HepG2 (cell line): ENCODE results near the gene RNF208. TPM values are rescaled to one million over a fixed set of nuclear protein-coding genes. Genes with fewer than 3 reads are reported as not detected.

Experiments used
- EEA1 ChIP-seq: sonication (generic); formaldehyde crosslinking; IDR thresholded peaks from 2 replicates; pipeline ENCODE4 v1.5.1; 2020; ENCODE audit warnings: mild to moderate bottlenecking, missing genetic modification reagents, borderline replicate concordance
- ETV6 ChIP-seq: sonication (generic); formaldehyde crosslinking; conservative IDR thresholded peaks from 2 replicates; pipeline ENCODE4 v1.4.0; 2020; ENCODE audit warnings: missing genetic modification reagents
- GATAD2A ChIP-seq: IDR thresholded peaks from 2 replicates; pipeline ENCODE4 v1.6.1; 2016
- GPN1 ChIP-seq: sonication (generic); formaldehyde crosslinking; IDR thresholded peaks from 2 replicates; pipeline ENCODE4 v1.5.1; 2020; ENCODE audit warnings: missing genetic modification reagents, borderline replicate concordance
- HDAC2 ChIP-seq: sonication (generic); formaldehyde crosslinking; IDR thresholded peaks from 2 replicates; pipeline ENCODE4 v1.4.0; 2020; ENCODE audit warnings: missing genetic modification reagents
- HOMEZ ChIP-seq: IDR thresholded peaks from 2 replicates; pipeline ENCODE4 v1.6.1; 2016; ENCODE audit warnings: low read depth
- HOXA3 ChIP-seq: sonication (generic); formaldehyde crosslinking; IDR thresholded peaks from 2 replicates; pipeline ENCODE4 v1.5.0; 2020; ENCODE audit warnings: missing genetic modification reagents
- KMT2A ChIP-seq: sonication (generic); formaldehyde crosslinking; IDR thresholded peaks from 2 replicates; pipeline ENCODE4 v1.4.0; 2020; ENCODE audit warnings: missing genetic modification reagents
- MEIS1 ChIP-seq: sonication (generic); formaldehyde crosslinking; IDR thresholded peaks from 2 replicates; pipeline ENCODE4 v1.9.0; 2021; ENCODE audit warnings: mild to moderate bottlenecking, missing genetic modification reagents, moderate library complexity, borderline replicate concordance
- NFYC ChIP-seq: IDR thresholded peaks from 2 replicates; pipeline ENCODE4 v1.6.1; 2016; ENCODE audit warnings: missing genetic modification reagents, missing compliant biosample characterization
- NONO ChIP-seq, 2 experiments: fragments of 450-650 bp in 1 of 2; sonication (generic) in 1 of 2; formaldehyde crosslinking in 1 of 2; IDR thresholded peaks in 1 of 2; conservative IDR thresholded peaks in 1 of 2; 2 replicates each; pipeline versions ENCODE4 v1.6.1 to v1.8.0; 2017 to 2022; ENCODE audit warnings: mild to moderate bottlenecking in 1 of 2, missing genetic modification reagents in 1 of 2, moderate library complexity in 1 of 2
- RBM22 ChIP-seq: fragments of 200-400 bp; formaldehyde crosslinking; optimal IDR thresholded peaks from 2 replicates; pipeline ENCODE3; 2017; ENCODE audit warnings: mild to moderate bottlenecking, low read length, moderate library complexity
- SP1 ChIP-seq, 2 experiments: fragments of 450-650 bp in 1 of 2; sonication (generic) in 1 of 2; formaldehyde crosslinking in 1 of 2; IDR thresholded peaks; 2 replicates each; pipeline versions ENCODE4 v1.4.0 to v1.6.1; 2016 to 2020; ENCODE audit warnings: missing genetic modification reagents in 1 of 2
- ZFP41 ChIP-seq: sonication (generic); formaldehyde crosslinking; IDR thresholded peaks from 2 replicates; pipeline ENCODE4 v1.4.0; 2020; ENCODE audit warnings: mild to moderate bottlenecking, missing genetic modification reagents, borderline replicate concordance
- ZIK1 ChIP-seq: sonication (generic); formaldehyde crosslinking; IDR thresholded peaks from 2 replicates; pipeline ENCODE4 v1.5.0; 2020; ENCODE audit warnings: mild to moderate bottlenecking, low read depth, missing genetic modification reagents, borderline replicate concordance
- ZKSCAN1 ChIP-seq: fragments of 150-350 bp; IDR thresholded peaks from 2 replicates; pipeline ENCODE4 v1.6.1; 2014; ENCODE audit warnings: low read length
- ZNF510 ChIP-seq: sonication (generic); formaldehyde crosslinking; IDR thresholded peaks from 2 replicates; pipeline ENCODE4 v1.4.0; 2020; ENCODE audit warnings: low read depth, mild to moderate bottlenecking, missing genetic modification reagents
- ZNF766 ChIP-seq: sonication (generic); formaldehyde crosslinking; IDR thresholded peaks from 2 replicates; pipeline ENCODE4 v1.5.0; 2020; ENCODE audit warnings: missing genetic modification reagents, borderline replicate concordance
- polyA plus RNA-seq, 8 experiments: library from polyadenylated mRNA; depleted of rRNA in 3 of 8; stranded (reverse) in 7 of 8; unstranded in 1 of 8; fragments of >200 nt; fragmentation: Illumina TruSeq in 4 of 8; extraction: Trizol in 4 of 8; gene quantifications; 2 replicates each; pipeline versions ENCODE4 v1.2.1 to v1.2.3, GENCODE V29; 2011 to 2016; ENCODE audit warnings: low read depth in 4 of 8, missing spikeins in 1 of 8, mixed read lengths in 1 of 8; ENCODE audit not compliant: insufficient read depth in 1 of 8
- total RNA-seq, 5 experiments: library from RNA; depleted of rRNA; stranded (reverse); fragments of >200 nt; fragmentation: Illumina TruSeq; extraction: Trizol; gene quantifications; 2 replicates each; pipeline ENCODE4 v1.2.3, GENCODE V29; 2016; ENCODE audit warnings: low read depth in 1 of 5
- TF ChIP-seq, protein P1 (sequence below): sonication (generic); formaldehyde crosslinking; IDR thresholded peaks from 2 replicates; pipeline ENCODE4 v1.8.0; 2022; ENCODE audit warnings: mild to moderate bottlenecking, missing genetic modification reagents
- TF ChIP-seq, protein P2 (sequence below), 2 experiments: sonication (generic) in 1 of 2; formaldehyde crosslinking in 1 of 2; IDR thresholded peaks; 2 replicates each; pipeline versions ENCODE4 v1.6.1 to v1.9.0; 2014 to 2022; ENCODE audit warnings: antibody characterized with exemption in 1 of 2, borderline replicate concordance in 1 of 2, inconsistent platforms in 1 of 2, low read depth in 1 of 2, missing genetic modification reagents in 1 of 2

Gene RNF208
- total and polyA plus RNA-seq, 2 of the 13 experiments (the other 11 are each of a cell fraction or from before 2014, with no cell fraction given): 1.6 to 2.1 TPM

DNA sequence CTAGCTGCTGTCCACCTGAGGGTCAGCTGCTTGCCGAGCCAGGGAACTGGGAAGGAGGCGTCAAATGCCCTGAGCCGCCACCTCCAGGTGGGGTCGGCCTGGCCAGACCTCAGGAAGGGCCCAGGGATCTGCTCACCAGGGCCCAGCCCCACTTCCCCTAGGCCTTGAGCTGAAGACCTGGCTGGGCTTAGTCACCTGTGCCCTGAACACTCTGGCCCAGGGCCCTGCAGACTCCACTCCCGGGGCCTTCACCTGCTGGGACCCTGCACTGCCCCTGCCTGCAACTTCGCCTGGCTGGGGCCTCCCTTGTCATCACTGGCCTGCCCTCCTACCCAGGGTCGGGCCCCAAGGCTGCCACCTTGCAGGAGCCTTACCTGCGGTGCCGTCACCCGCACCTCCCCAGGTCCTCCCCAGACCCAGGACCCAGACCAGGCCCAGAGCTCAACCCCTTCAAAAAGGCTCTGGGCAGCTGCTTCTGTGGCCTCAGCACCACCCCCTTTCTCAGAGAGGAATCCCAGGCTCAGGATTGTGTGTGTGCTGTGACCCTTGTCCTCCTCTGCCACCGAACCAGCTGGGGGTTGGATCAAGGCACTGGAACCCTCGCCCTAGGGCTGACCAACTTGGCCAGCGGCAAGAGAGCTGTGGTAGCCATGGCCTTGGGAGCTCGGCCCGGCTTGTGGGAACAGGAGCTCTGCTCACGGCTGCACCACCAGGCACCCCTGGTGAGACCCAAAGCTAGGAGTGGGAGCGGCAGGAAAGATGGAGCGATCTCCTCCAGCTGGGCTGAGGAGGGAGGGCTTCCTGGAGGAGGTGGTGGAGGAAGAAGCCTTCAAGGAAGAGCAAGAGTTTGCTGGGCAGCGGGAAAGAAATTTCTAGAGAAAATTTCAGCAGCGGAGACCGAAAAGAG lies 31.9 kb upstream of the RNF208 start (continued):
- TF ChIP-seq SP1 (IDR thresholded peaks at IDR 0.05) (no peak), SP1 (CRISPR knock-in tag; IDR thresholded peaks at IDR 0.05) (no peak), NONO (IDR thresholded peaks at IDR 0.05) (no peak), NONO (CRISPR knock-in tag; conservative IDR thresholded peaks at IDR 0.05) (peak; percentile 31; the same call in 1 of the 2 replicates), HOMEZ (CRISPR knock-in tag) (no peak), RBM22 (no peak), EEA1 (CRISPR knock-in tag) (0 out of 2 replicates have a peak, but pooled peaks have one; percentile 20), MEIS1 (CRISPR knock-in tag) (no peak), NFYC (CRISPR knock-in tag) (no peak), ZKSCAN1 (no peak), HDAC2 (peak; percentile 14; the same call in 1 of the 2 replicates), KMT2A (CRISPR knock-in tag) (no peak), ZFP41 (no peak), ZNF510 (CRISPR knock-in tag) (no peak), GPN1 (CRISPR knock-in tag) (no peak), ETV6 (0 out of 2 replicates have a peak, but pooled peaks have one; percentile 38), GATAD2A (CRISPR knock-in tag) (0 out of 2 replicates have a peak, but pooled peaks have one; percentile 15), ZIK1 (CRISPR knock-in tag) (no peak), ZNF766 (CRISPR knock-in tag) (no peak), HOXA3 (CRISPR knock-in tag) (no peak)
- TF ChIP-seq, protein P1, sequence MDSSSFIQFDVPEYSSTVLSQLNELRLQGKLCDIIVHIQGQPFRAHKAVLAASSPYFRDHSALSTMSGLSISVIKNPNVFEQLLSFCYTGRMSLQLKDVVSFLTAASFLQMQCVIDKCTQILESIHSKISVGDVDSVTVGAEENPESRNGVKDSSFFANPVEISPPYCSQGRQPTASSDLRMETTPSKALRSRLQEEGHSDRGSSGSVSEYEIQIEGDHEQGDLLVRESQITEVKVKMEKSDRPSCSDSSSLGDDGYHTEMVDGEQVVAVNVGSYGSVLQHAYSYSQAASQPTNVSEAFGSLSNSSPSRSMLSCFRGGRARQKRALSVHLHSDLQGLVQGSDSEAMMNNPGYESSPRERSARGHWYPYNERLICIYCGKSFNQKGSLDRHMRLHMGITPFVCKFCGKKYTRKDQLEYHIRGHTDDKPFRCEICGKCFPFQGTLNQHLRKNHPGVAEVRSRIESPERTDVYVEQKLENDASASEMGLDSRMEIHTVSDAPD (CRISPR knock-in tag): 0 out of 2 replicates have a peak, but pooled peaks have one; percentile 44
- TF ChIP-seq, protein P2, sequence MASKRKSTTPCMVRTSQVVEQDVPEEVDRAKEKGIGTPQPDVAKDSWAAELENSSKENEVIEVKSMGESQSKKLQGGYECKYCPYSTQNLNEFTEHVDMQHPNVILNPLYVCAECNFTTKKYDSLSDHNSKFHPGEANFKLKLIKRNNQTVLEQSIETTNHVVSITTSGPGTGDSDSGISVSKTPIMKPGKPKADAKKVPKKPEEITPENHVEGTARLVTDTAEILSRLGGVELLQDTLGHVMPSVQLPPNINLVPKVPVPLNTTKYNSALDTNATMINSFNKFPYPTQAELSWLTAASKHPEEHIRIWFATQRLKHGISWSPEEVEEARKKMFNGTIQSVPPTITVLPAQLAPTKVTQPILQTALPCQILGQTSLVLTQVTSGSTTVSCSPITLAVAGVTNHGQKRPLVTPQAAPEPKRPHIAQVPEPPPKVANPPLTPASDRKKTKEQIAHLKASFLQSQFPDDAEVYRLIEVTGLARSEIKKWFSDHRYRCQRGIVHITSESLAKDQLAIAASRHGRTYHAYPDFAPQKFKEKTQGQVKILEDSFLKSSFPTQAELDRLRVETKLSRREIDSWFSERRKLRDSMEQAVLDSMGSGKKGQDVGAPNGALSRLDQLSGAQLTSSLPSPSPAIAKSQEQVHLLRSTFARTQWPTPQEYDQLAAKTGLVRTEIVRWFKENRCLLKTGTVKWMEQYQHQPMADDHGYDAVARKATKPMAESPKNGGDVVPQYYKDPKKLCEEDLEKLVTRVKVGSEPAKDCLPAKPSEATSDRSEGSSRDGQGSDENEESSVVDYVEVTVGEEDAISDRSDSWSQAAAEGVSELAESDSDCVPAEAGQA (IDR thresholded peaks at IDR 0.05; ENCODE audit: low read depth): no peak
- TF ChIP-seq, protein P2 (CRISPR knock-in tag; IDR thresholded peaks at IDR 0.05; ENCODE audit: borderline replicate concordance): no peak
